K562 (cell line): ENCODE measurements around the gene TBC1D10A. TPM values are rescaled to one million over a fixed set of nuclear protein-coding genes. Genes with fewer than 3 reads are reported as not detected.

ENCODE experiments used
- ARNT ChIP-seq, 2 experiments: fragments of 450-650 bp; IDR thresholded peaks; 2 replicates each; pipeline ENCODE4 v1.6.1; 2016; ENCODE audit warnings: mild to moderate bottlenecking in 1 of 2
- ATF3 ChIP-seq, 2 experiments: fragments of 450-650 bp in 1 of 2; sonication (generic) in 1 of 2; formaldehyde crosslinking in 1 of 2; IDR thresholded peaks in 1 of 2; conservative IDR thresholded peaks in 1 of 2; 2 replicates each; pipeline versions ENCODE4 v1.6.1 to v1.8.1; 2016 to 2023; ENCODE audit warnings: mild to moderate bottlenecking in 2 of 2, moderate library complexity in 2 of 2, inconsistent platforms in 1 of 2, missing genetic modification reagents in 1 of 2
- BRD4 ChIP-seq: fragments of 200-600 bp; sonication (generic); IDR thresholded peaks from 2 replicates; pipeline ENCODE4 v1.6.1; 2017; ENCODE audit warnings: inconsistent platforms
- CHAMP1 ChIP-seq: fragments of 450-650 bp; IDR thresholded peaks from 2 replicates; pipeline ENCODE4 v1.6.1; 2016; ENCODE audit warnings: mild to moderate bottlenecking
- MITF ChIP-seq: IDR thresholded peaks from 2 replicates; pipeline ENCODE4 v1.6.1; 2014; ENCODE audit warnings: antibody characterized with exemption
- PHTF2 ChIP-seq: fragments of 250-450 bp; sonication (Bioruptor Pico); IDR thresholded peaks from 2 replicates; pipeline ENCODE4 v1.5.0; 2021; ENCODE audit warnings: mild to moderate bottlenecking
- TFAM ChIP-seq: fragments of 250-450 bp; sonication (Bioruptor Pico); conservative IDR thresholded peaks from 2 replicates; pipeline ENCODE4 v1.5.0; 2021; ENCODE audit warnings: mild to moderate bottlenecking, moderate library complexity
- ZBTB17 ChIP-seq: fragments of 450-650 bp; formaldehyde crosslinking; IDR thresholded peaks from 2 replicates; pipeline ENCODE4 v1.4.0; 2020; ENCODE audit warnings: mild to moderate bottlenecking
- ZNF778 ChIP-seq: fragments of 450-650 bp; formaldehyde crosslinking; IDR thresholded peaks from 2 replicates; pipeline ENCODE4 v1.4.0; 2020; ENCODE audit warnings: mild to moderate bottlenecking, moderate library complexity
- polyA plus RNA-seq, 8 experiments: library from polyadenylated mRNA; depleted of rRNA in 4 of 8; stranded (reverse) in 5 of 8; unstranded in 3 of 8; fragments of >200 nt; fragmentation: Nextera tagmentation in 2 of 8; fragmentation: Illumina TruSeq in 1 of 8; extraction: Ambion mirVana in 2 of 8; extraction: Trizol in 1 of 8; gene quantifications; 2 replicates each; pipeline versions ENCODE4 v1.2.1 to v1.2.3, GENCODE V29; 2011 to 2014; ENCODE audit warnings: inconsistent platforms in 1 of 8, missing spikeins in 1 of 8
- total RNA-seq, 7 experiments: library from RNA; depleted of rRNA in 6 of 7; stranded (reverse); fragments of >200 nt in 6 of 7; fragmentation: Illumina TruSeq in 2 of 7; extraction: Trizol in 2 of 7; gene quantifications; 2 replicates each; pipeline versions ENCODE4 v1.2.1 to v1.2.3, GENCODE V29; 2011 to 2021; ENCODE audit warnings: low replicate concordance in 1 of 7

Gene TBC1D10A
- total and polyA plus RNA-seq, 9 of the 15 experiments (the other 6 are each of a cell fraction or from before 2014, with no cell fraction given) = 0.13 to 10.4 (median 4.6) TPM

- TF ChIP-seq MITF = no peak
- no peak for TF ChIP-seq CHAMP1
- no peak for TF ChIP-seq ZNF778 (CRISPR knock-in tag)
- no peak for TF ChIP-seq ARNT (IDR thresholded peaks at IDR 0.05)
- no peak for TF ChIP-seq PHTF2 (CRISPR knock-in tag)
- TF ChIP-seq BRD4 = no peak
- TF ChIP-seq ATF3 (IDR thresholded peaks at IDR 0.05) = no peak
- no peak for TF ChIP-seq ATF3 (CRISPR knock-in tag; conservative IDR thresholded peaks at IDR 0.05)
- no peak for TF ChIP-seq TFAM
- TF ChIP-seq ZBTB17 (CRISPR knock-in tag) = no peak
- TF ChIP-seq, all 486 proteins: peak for 0
These were observed 1.8 kb upstream of the TBC1D10A start (continued) for GRCh38 chr22:30328466-30329049.
